Measurements from ENCODE around the gene ZNF236.

DNA sequence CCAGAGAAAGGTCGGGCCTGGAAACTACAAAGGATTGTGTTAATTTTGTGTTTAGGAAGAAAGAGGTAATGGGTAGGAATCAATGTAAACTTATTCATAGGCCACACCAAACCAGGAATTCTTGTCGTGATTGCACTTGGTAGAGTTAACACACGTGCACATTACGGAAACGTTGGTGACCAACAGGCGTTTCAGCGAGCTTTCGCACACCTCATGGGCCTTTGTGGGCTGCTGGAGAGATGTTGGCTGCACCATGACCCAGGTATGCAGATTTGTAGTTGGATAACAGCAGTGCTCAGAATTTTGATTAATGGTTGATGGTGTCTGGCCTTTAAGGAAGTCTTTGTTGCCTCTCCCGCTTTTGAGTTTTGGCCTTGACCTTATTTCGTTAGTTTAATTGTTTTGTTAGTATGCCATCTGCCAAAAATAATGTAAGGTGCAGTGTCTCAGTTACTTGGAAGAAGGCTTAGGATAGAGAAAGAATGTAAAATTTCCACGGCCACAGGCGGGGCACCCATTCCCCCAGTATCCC is 1.9 kb downstream of the ZNF236 start:
- TF ChIP-seq, protein P1, sequence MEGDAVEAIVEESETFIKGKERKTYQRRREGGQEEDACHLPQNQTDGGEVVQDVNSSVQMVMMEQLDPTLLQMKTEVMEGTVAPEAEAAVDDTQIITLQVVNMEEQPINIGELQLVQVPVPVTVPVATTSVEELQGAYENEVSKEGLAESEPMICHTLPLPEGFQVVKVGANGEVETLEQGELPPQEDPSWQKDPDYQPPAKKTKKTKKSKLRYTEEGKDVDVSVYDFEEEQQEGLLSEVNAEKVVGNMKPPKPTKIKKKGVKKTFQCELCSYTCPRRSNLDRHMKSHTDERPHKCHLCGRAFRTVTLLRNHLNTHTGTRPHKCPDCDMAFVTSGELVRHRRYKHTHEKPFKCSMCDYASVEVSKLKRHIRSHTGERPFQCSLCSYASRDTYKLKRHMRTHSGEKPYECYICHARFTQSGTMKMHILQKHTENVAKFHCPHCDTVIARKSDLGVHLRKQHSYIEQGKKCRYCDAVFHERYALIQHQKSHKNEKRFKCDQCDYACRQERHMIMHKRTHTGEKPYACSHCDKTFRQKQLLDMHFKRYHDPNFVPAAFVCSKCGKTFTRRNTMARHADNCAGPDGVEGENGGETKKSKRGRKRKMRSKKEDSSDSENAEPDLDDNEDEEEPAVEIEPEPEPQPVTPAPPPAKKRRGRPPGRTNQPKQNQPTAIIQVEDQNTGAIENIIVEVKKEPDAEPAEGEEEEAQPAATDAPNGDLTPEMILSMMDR (IDR thresholded peaks at IDR 0.05; ENCODE audit: low read depth, low read length): no peak
- no peak for TF ChIP-seq EZH2phosphoT487 (IDR thresholded peaks at IDR 0.05; ENCODE audit: low read depth)
